ENCODE measurements around the gene NPAS3.

The NPAS3 gene

GRCh38 chr14:33408291-33408690 is 469.6 kb downstream of the NPAS3 start:
- Histone ChIP-seq H3K4me2 (ENCODE audit: low read depth, low read length, poor library complexity, severe bottlenecking) (no peak overlapping the region), H3K4me1 (ENCODE audit: insufficient read depth, low read length, poor library complexity, severe bottlenecking) (no peaks in the 10 kb centered on the region), H3K9me3 (ENCODE audit: insufficient read depth, low read depth, low read length) (no peaks in the 10 kb centered on the region), H2AFZ (ENCODE audit: low read length) (no peak overlapping the region), H3K79me2 (ENCODE audit: insufficient read depth, low read length) (no peaks in the 10 kb centered on the region), H3K36me3 (ENCODE audit: insufficient read depth, low read length) (no peaks in the 10 kb centered on the region), H4K20me1 (ENCODE audit: insufficient read depth, low read length, poor library complexity, severe bottlenecking) (no peaks in the 10 kb centered on the region), H3K27me3 (ENCODE audit: insufficient read depth, low read length, poor library complexity, severe bottlenecking) (no peaks in the 10 kb centered on the region), H3F3A (ENCODE audit: low read depth) (no peaks in the 10 kb centered on the region), H3K4me3 (ENCODE audit: low read length, poor library complexity, severe bottlenecking) (no peak overlapping the region), H3K9me2 (replicated peaks; ENCODE audit: low read depth, low read length) (no peaks in the 10 kb centered on the region), H3K9ac (ENCODE audit: low read depth, low read length, poor library complexity, severe bottlenecking) (no peak overlapping the region)
- TF ChIP-seq CTCF (conservative IDR thresholded peaks at IDR 0.05; ENCODE audit: low read length), result no peak
- TF ChIP-seq EZH2phosphoT487 (IDR thresholded peaks at IDR 0.05; ENCODE audit: borderline replicate concordance), result no peak

GRCh38 chr14:33412450-33412849 is 473.8 kb downstream of the NPAS3 start:
- Histone ChIP-seq H3K79me2 (ENCODE audit: insufficient read depth, low read length) (no peaks in the 10 kb centered on the region), H3K4me2 (ENCODE audit: low read depth, low read length, poor library complexity, severe bottlenecking) (no peak overlapping the region), H4K20me1 (ENCODE audit: insufficient read depth, low read length, poor library complexity, severe bottlenecking) (no peaks in the 10 kb centered on the region), H3K9me3 (ENCODE audit: insufficient read depth, low read depth, low read length) (no peaks in the 10 kb centered on the region), H3K4me1 (ENCODE audit: insufficient read depth, low read length, poor library complexity, severe bottlenecking) (peaks cover 11% of the 10 kb centered on the region), H3F3A (ENCODE audit: low read depth) (no peaks in the 10 kb centered on the region), H2AFZ (ENCODE audit: low read length) (no peak overlapping the region), H3K27me3 (ENCODE audit: insufficient read depth, low read length, poor library complexity, severe bottlenecking) (no peaks in the 10 kb centered on the region), H3K4me3 (ENCODE audit: low read length, poor library complexity, severe bottlenecking) (no peak overlapping the region), H3K36me3 (ENCODE audit: insufficient read depth, low read length) (no peaks in the 10 kb centered on the region), H3K9ac (ENCODE audit: low read depth, low read length, poor library complexity, severe bottlenecking) (no peak overlapping the region), H3K9me2 (replicated peaks; ENCODE audit: low read depth, low read length) (no peaks in the 10 kb centered on the region)
- TF ChIP-seq EZH2phosphoT487 (IDR thresholded peaks at IDR 0.05; ENCODE audit: borderline replicate concordance) (no peak), CTCF (conservative IDR thresholded peaks at IDR 0.05; ENCODE audit: low read length) (no peak)

DNA sequence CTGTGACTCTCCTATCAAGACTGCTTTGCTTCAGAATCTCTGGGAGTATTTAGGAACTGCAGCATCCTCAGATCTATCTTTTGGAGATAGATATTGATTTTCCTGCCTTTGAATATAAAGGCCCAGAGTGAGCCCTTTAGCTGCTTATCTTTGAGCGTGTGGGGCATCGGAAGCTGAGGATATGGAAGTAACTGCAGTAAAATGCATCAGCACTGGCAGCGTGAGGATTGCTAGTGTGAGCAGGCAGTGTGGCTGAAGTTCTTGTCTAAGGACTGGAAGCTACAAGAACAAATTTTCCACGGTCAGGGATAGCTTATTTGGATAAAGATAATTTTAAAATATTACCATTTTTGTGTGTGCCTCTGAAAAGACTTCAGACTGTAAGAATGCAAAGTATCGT is 474.7 kb downstream of the NPAS3 start:
- no peaks in the 10 kb centered on the region for H3K9me3 ChIP-seq (ENCODE audit: insufficient read depth, low read depth, low read length)
- no peak overlapping the region for H3K4me3 ChIP-seq (ENCODE audit: low read length, poor library complexity, severe bottlenecking)
- no peaks in the 10 kb centered on the region for H3F3A ChIP-seq (ENCODE audit: low read depth)
- H3K79me2 ChIP-seq (ENCODE audit: insufficient read depth, low read length), result no peaks in the 10 kb centered on the region
- no peaks in the 10 kb centered on the region for H4K20me1 ChIP-seq (ENCODE audit: insufficient read depth, low read length, poor library complexity, severe bottlenecking)
- no peak overlapping the region for H3K4me2 ChIP-seq (ENCODE audit: low read depth, low read length, poor library complexity, severe bottlenecking)
- H3K9me2 ChIP-seq (replicated peaks; ENCODE audit: low read depth, low read length), result no peaks in the 10 kb centered on the region
- H3K36me3 ChIP-seq (ENCODE audit: insufficient read depth, low read length), result no peaks in the 10 kb centered on the region
- H3K27me3 ChIP-seq (ENCODE audit: insufficient read depth, low read length, poor library complexity, severe bottlenecking), result no peaks in the 10 kb centered on the region
- TF ChIP-seq CTCF (conservative IDR thresholded peaks at IDR 0.05; ENCODE audit: low read length) (no peak), EZH2phosphoT487 (IDR thresholded peaks at IDR 0.05; ENCODE audit: borderline replicate concordance) (no peak)
- peaks cover 11% of the 10 kb centered on the region for H3K4me1 ChIP-seq (ENCODE audit: insufficient read depth, low read length, poor library complexity, severe bottlenecking)
- H3K9ac ChIP-seq (ENCODE audit: low read depth, low read length, poor library complexity, severe bottlenecking), result no peak overlapping the region
- H2AFZ ChIP-seq (ENCODE audit: low read length), result 0 out of 2 replicates have a peak overlapping the region, but pooled peaks have one; percentile 9

Data from Loucy (cell line).